ENCODE results near the gene NR2F2.

DNA sequence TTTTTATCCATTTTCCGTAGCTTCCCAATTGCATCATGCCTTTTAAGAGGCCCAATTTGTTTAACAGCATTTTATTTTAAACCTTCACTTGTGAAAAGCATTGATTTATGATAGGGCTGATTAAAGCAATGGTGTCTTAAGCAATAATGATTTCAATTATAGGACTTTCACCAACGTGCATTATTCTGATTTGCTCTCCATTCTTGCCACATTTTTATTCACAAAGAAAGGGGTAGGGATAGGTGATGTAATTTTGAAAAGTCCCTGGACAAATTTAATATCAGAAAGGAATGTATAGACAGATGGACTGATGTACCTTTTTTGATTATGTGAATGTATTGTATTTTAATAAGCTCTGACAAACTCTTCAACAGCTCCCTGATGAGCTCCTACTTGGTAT lies 37.9 kb upstream of the NR2F2 start:
- no peak for TF ChIP-seq CTCF (IDR thresholded peaks at IDR 0.05)
- TF ChIP-seq POLR2A (IDR thresholded peaks at IDR 0.05) = no peak

Measured in transverse colon (tissue), 3 donors.